Osteocyte (in vitro differentiated cells): ENCODE measurements around the gene EP300. TPM values are rescaled to one million over a fixed set of nuclear protein-coding genes. Genes with fewer than 3 reads are reported as not detected.
"Not testable (repeated sequence)": the region's sequence is repeated elsewhere in the genome, so short reads cannot be mapped to it uniquely, and the experiment has no call there.

Experiments
- DNase-seq: peaks from one replicate; pipeline ENCODE4 v3.0.0; 2021; ENCODE audit warnings: mixed read lengths; ENCODE audit not compliant: unreplicated experiment; ENCODE audit errors: extremely low spot score
- H3K27ac Mint-ChIP-seq: one replicate; pipeline ENCODE4 v1.8.0; 2021; ENCODE audit warnings: mild to moderate bottlenecking, mixed read lengths; ENCODE audit not compliant: unreplicated experiment
- H3K27me3 Mint-ChIP-seq: one replicate; pipeline ENCODE4 v1.8.0; 2021; ENCODE audit warnings: mixed read lengths; ENCODE audit not compliant: unreplicated experiment
- H3K36me3 Mint-ChIP-seq: one replicate; pipeline ENCODE4 v1.8.0; 2021; ENCODE audit warnings: mixed read lengths; ENCODE audit not compliant: unreplicated experiment
- H3K4me1 Mint-ChIP-seq: one replicate; pipeline ENCODE4 v1.8.0; 2021; ENCODE audit warnings: mixed read lengths; ENCODE audit not compliant: unreplicated experiment
- H3K4me3 Mint-ChIP-seq: one replicate; pipeline ENCODE4 v1.8.0; 2021; ENCODE audit warnings: mild to moderate bottlenecking, moderate library complexity, mixed read lengths; ENCODE audit not compliant: unreplicated experiment
- H3K9me3 Mint-ChIP-seq: one replicate; pipeline ENCODE4 v1.8.0; 2021; ENCODE audit warnings: mixed read lengths; ENCODE audit not compliant: unreplicated experiment
- CTCF ChIP-seq: fragments of 200-600 bp; sonication (generic); IDR thresholded peaks from 2 replicates; pipeline ENCODE4 v1.5.0; 2021; ENCODE audit warnings: antibody characterized with exemption, mild to moderate bottlenecking, moderate library complexity
- total RNA-seq: library from RNA; stranded (reverse); gene quantifications from 2 replicates; pipeline ENCODE4 v1.2.1, GENCODE V29; 2021

EP300 gene
- total RNA-seq, 1 donor from 2014 or later: 83.4 TPM

- no peaks in the 10 kb centered on the region for H3K27me3 Mint-ChIP-seq
- no peaks in the 10 kb centered on the region for H3K4me1 Mint-ChIP-seq
- no peaks in the 10 kb centered on the region for H3K36me3 Mint-ChIP-seq
- no peak for TF ChIP-seq CTCF
- H3K9me3 Mint-ChIP-seq: no peaks in the 10 kb centered on the region
- H3K27ac Mint-ChIP-seq: no peak overlapping the region
- DNase-seq: no peak
- H3K4me3 Mint-ChIP-seq: no peak overlapping the region
Observed at GRCh38 chr22:41062146-41062545, 30.2 kb upstream of the EP300 start.

- H3K27me3 Mint-ChIP-seq, H3K27ac Mint-ChIP-seq, H3K4me3 Mint-ChIP-seq, H3K4me1 Mint-ChIP-seq, H3K36me3 Mint-ChIP-seq, H3K9me3 Mint-ChIP-seq, DNase-seq: not testable (repeated sequence)
Observed at GRCh38 chr22:41064326-41064725, 28.1 kb upstream of the EP300 start.

GRCh38 chr22:41066341-41066740 lies 26.1 kb upstream of the EP300 start:
- not testable (repeated sequence) for DNase-seq, H3K4me1 Mint-ChIP-seq, H3K9me3 Mint-ChIP-seq, H3K27ac Mint-ChIP-seq, H3K4me3 Mint-ChIP-seq, H3K36me3 Mint-ChIP-seq, H3K27me3 Mint-ChIP-seq

GRCh38 chr22:41067968-41068367 lies 24.4 kb upstream of the EP300 start:
- DNase-seq, H3K27ac Mint-ChIP-seq, H3K4me3 Mint-ChIP-seq, H3K4me1 Mint-ChIP-seq, H3K27me3 Mint-ChIP-seq, H3K36me3 Mint-ChIP-seq, H3K9me3 Mint-ChIP-seq: not testable (repeated sequence)

- Mint-ChIP-seq H3K9me3 (no peaks in the 10 kb centered on the region), H3K27me3 (no peaks in the 10 kb centered on the region), H3K4me1 (no peaks in the 10 kb centered on the region), H3K36me3 (no peaks in the 10 kb centered on the region), H3K4me3 (no peak overlapping the region), H3K27ac (no peak overlapping the region)
- DNase-seq: no peak
- no peak for TF ChIP-seq CTCF
Observed at GRCh38 chr22:41070665-41071331, 21.6 kb upstream of the EP300 start.

- no peaks in the 10 kb centered on the region for H3K4me1 Mint-ChIP-seq
- H3K9me3 Mint-ChIP-seq: no peaks in the 10 kb centered on the region
- H3K36me3 Mint-ChIP-seq: no peaks in the 10 kb centered on the region
Observed at GRCh38 chr22:41074061-41074460, 18.3 kb upstream of the EP300 start.

More at GRCh38 chr22:41074061-41074460, 18.3 kb upstream of the EP300 start:
- TF ChIP-seq CTCF: no peak
- Mint-ChIP-seq H3K27me3 (no peaks in the 10 kb centered on the region), H3K4me3 (no peak overlapping the region), H3K27ac (no peak overlapping the region)
- no peak for DNase-seq
